Measurements from ENCODE around the gene CYYR1. TPM values are rescaled to one million over a fixed set of nuclear protein-coding genes. Genes with fewer than 3 reads are reported as not detected.

CYYR1 gene
- total RNA-seq, 2 experiments from 2014 or later = not detected

- intact Hi-C loops (cut with micrococcal nuclease; ENCODE audit: unreplicated experiment) = no loop called here
- H3K27ac ChIP-seq (ENCODE audit: low read depth, low read length, poor library complexity, severe bottlenecking) = no peak overlapping the region
- BruUV-seq (replicated peaks) = no TSS peak
- H4K20me1 ChIP-seq (ENCODE audit: insufficient read depth, low read length) = no peaks in the 10 kb centered on the region
- ChIA-PET CTCF (ENCODE audit: unreplicated experiment) (no interaction called here), POLR2A (no interaction called here)
- no peaks in the 10 kb centered on the region for H3K9me2 ChIP-seq (ENCODE audit: insufficient read depth, low read length)
- H3K79me2 ChIP-seq (ENCODE audit: insufficient read depth, low read depth, low read length) = no peaks in the 10 kb centered on the region
- H3K4me3 ChIP-seq (ENCODE audit: low read depth, low read length, poor library complexity, severe bottlenecking) = no peak overlapping the region
- H3K36me3 ChIP-seq (ENCODE audit: insufficient read depth, low read length) = no peaks in the 10 kb centered on the region
- no peak for TF ChIP-seq EZH2phosphoT487 (IDR thresholded peaks at IDR 0.05; ENCODE audit: borderline replicate concordance, low read depth, low read length)
- TF ChIP-seq, protein P1, sequence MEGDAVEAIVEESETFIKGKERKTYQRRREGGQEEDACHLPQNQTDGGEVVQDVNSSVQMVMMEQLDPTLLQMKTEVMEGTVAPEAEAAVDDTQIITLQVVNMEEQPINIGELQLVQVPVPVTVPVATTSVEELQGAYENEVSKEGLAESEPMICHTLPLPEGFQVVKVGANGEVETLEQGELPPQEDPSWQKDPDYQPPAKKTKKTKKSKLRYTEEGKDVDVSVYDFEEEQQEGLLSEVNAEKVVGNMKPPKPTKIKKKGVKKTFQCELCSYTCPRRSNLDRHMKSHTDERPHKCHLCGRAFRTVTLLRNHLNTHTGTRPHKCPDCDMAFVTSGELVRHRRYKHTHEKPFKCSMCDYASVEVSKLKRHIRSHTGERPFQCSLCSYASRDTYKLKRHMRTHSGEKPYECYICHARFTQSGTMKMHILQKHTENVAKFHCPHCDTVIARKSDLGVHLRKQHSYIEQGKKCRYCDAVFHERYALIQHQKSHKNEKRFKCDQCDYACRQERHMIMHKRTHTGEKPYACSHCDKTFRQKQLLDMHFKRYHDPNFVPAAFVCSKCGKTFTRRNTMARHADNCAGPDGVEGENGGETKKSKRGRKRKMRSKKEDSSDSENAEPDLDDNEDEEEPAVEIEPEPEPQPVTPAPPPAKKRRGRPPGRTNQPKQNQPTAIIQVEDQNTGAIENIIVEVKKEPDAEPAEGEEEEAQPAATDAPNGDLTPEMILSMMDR (conservative IDR thresholded peaks at IDR 0.05; ENCODE audit: low read length) = no peak
- H2AFZ ChIP-seq (ENCODE audit: low read length) = no peak overlapping the region
- H3K4me1 ChIP-seq (ENCODE audit: insufficient read depth, low read length, poor library complexity, severe bottlenecking) = no peaks in the 10 kb centered on the region
- DNase-seq (ENCODE audit: low spot score) = no peak
- no peak overlapping the region for H3K4me2 ChIP-seq (ENCODE audit: low read length)
- no peaks in the 10 kb centered on the region for H3K9me3 ChIP-seq (ENCODE audit: low read length)
Observed at GRCh38 chr21:26422138-26422537, 150.9 kb downstream of the CYYR1 start.

DNA sequence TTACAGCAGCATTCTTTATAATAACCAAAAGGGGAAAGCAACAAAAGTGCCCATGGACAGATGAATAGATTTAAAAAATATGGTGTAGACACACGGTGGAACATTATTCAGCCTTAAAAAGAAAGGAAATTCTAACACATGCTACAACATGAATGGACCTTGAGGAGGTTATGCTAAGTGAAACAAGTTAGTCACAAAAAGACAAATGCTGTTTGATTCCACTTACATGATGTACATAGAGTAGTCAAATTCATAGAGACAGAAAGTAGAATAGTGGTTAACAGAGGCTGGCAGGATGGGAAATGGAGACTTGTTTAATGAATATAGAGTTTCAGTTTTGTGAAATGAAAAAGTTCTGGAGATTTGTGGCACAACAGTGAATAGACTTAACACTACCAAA lies 151.4 kb downstream of the CYYR1 start:
- CTCF ChIA-PET (ENCODE audit: unreplicated experiment) = no interaction called here
- TF ChIP-seq, protein P1 (conservative IDR thresholded peaks at IDR 0.05; ENCODE audit: low read length) = no peak
- no peak for TF ChIP-seq EZH2phosphoT487 (IDR thresholded peaks at IDR 0.05; ENCODE audit: borderline replicate concordance, low read depth, low read length)
- BruUV-seq (replicated peaks) = no TSS peak

More for the DNA sequence above, 151.4 kb downstream of the CYYR1 start:
- no peak overlapping the region for H3K4me2 ChIP-seq (ENCODE audit: low read length)
- DNase-seq (ENCODE audit: low spot score) = no peak
- H3K9me3 ChIP-seq (ENCODE audit: low read length) = no peaks in the 10 kb centered on the region
- H3K4me1 ChIP-seq (ENCODE audit: insufficient read depth, low read length, poor library complexity, severe bottlenecking) = no peaks in the 10 kb centered on the region
- POLR2A ChIA-PET = no interaction called here
- H3K79me2 ChIP-seq (ENCODE audit: insufficient read depth, low read depth, low read length) = no peaks in the 10 kb centered on the region
- H3K36me3 ChIP-seq (ENCODE audit: insufficient read depth, low read length) = no peaks in the 10 kb centered on the region
- H4K20me1 ChIP-seq (ENCODE audit: insufficient read depth, low read length) = no peaks in the 10 kb centered on the region
- intact Hi-C loops (cut with micrococcal nuclease; ENCODE audit: unreplicated experiment) = no loop called here
- H3K4me3 ChIP-seq (ENCODE audit: low read depth, low read length, poor library complexity, severe bottlenecking) = no peak overlapping the region
- no peak overlapping the region for H3K27ac ChIP-seq (ENCODE audit: low read depth, low read length, poor library complexity, severe bottlenecking)
- no peaks in the 10 kb centered on the region for H3K9me2 ChIP-seq (ENCODE audit: insufficient read depth, low read length)
- no peak overlapping the region for H2AFZ ChIP-seq (ENCODE audit: low read length)
